K562 (cell line): ENCODE data around the gene GUCY1A2. TPM values are rescaled to one million over a fixed set of nuclear protein-coding genes. Genes with fewer than 3 reads are reported as not detected.

ENCODE experiments used
- ATAC-seq: fragments of 200-7000 bp; cut with Tn5 transposase; 3 replicates; pipeline ENCODE4 v1.9.1; 2020; ENCODE audit warnings: moderate library complexity
- BruUV-seq: library from RNA; stranded (reverse); fragments of 400-500 nt; replicated peaks from 2 replicates; lab custom pipeline; 2021; lab: Mats Ljungman, UMichigan
- CTCF ChIA-PET: fragments of 300-600 bp; formaldehyde crosslinking; extraction: SDS; loops from one replicate; lab custom pipeline; 2021; ENCODE audit warnings: low intra/inter-chr PET ratio; lab: Yijun Ruan, JAX
- POLR2A ChIA-PET: fragments of 300-600, 350-650 bp; sonication (Branson Sonifier 250); formaldehyde crosslinking; extraction: SDS; loops from one replicate; lab custom pipeline; 2021; ENCODE audit warnings: antibody characterized with exemption, inconsistent platforms; lab: Yijun Ruan, JAX
- DNase-seq, 4 experiments: peaks; one replicate each; pipeline versions ENCODE4 v3.0.0 to v3.0.0-alpha.2; 2011 to 2018; ENCODE audit warnings: low spot score in 3 of 4, mixed read lengths in 3 of 4; ENCODE audit errors: extremely low read depth in 1 of 4
- FAIRE-seq: peaks from 2 replicates; lab custom pipeline; 2011; peaks lifted over from hg19 to GRCh38; lab: Jason Lieb, UNC
- H2AFZ ChIP-seq: 2 replicates; pipeline ENCODE4 v1.6.0; 2011; ENCODE audit warnings: low read depth, low read length, control low read depth, inconsistent platforms
- H3K27ac ChIP-seq: fragments of 200-600 bp; 3 replicates; pipeline ENCODE4 v1.8.0; 2011; ENCODE audit warnings: low read depth, mild to moderate bottlenecking, control low read depth, inconsistent platforms, low read length, moderate library complexity, mixed read lengths; ENCODE audit errors: extremely low read depth
- H3K27me3 ChIP-seq, 2 experiments: fragments of 300-600 bp in 1 of 2; 2 replicates in 1 of 2; 3 replicates in 1 of 2; pipeline versions ENCODE4 v1.6.0 to v1.8.0; 2011; ENCODE audit warnings: inconsistent platforms in 2 of 2, low read length in 2 of 2, mild to moderate bottlenecking in 1 of 2, mixed read lengths in 1 of 2, moderate library complexity in 1 of 2; ENCODE audit not compliant: control insufficient read depth in 2 of 2, insufficient read depth in 2 of 2
- H3K36me3 ChIP-seq: fragments of 300-600 bp; 3 replicates; pipeline ENCODE4 v1.8.0; 2011; ENCODE audit warnings: mild to moderate bottlenecking, low read length, inconsistent platforms; ENCODE audit not compliant: control insufficient read depth, insufficient read depth
- H3K4me1 ChIP-seq, 2 experiments: fragments of 200-600 bp in 1 of 2; replicated peaks in 1 of 2; 2 replicates in 1 of 2; 3 replicates in 1 of 2; pipeline versions ENCODE4 v1.5.1 to v1.8.0; 2011; ENCODE audit warnings: inconsistent platforms in 2 of 2, low read length in 2 of 2, mild to moderate bottlenecking in 1 of 2, mixed read lengths in 1 of 2, moderate library complexity in 1 of 2; ENCODE audit not compliant: control insufficient read depth in 2 of 2, insufficient read depth in 2 of 2
- H3K4me2 ChIP-seq: 2 replicates; pipeline ENCODE4 v1.6.1; 2011; ENCODE audit warnings: low read length, control low read depth, inconsistent platforms, mixed read lengths; ENCODE audit not compliant: insufficient read depth
- H3K4me3 ChIP-seq: fragments of 200-600 bp; sonication (generic), shearing (Covaris generic); 2 replicates; pipeline ENCODE4 v1.5.1; 2016; ENCODE audit warnings: control low read depth, inconsistent platforms
- H3K79me2 ChIP-seq: fragments of 200-600 bp; 3 replicates; pipeline ENCODE4 v1.8.0; 2011; ENCODE audit warnings: low read length, inconsistent platforms; ENCODE audit not compliant: control insufficient read depth, insufficient read depth
- H3K9ac ChIP-seq, 2 experiments: 2 replicates each; pipeline versions ENCODE4 v1.6.0 to v1.6.1; 2011; ENCODE audit warnings: low read depth in 2 of 2, low read length in 2 of 2, control low read depth in 1 of 2, inconsistent platforms in 1 of 2, mild to moderate bottlenecking in 1 of 2, mixed read lengths in 1 of 2; ENCODE audit not compliant: insufficient read depth in 1 of 2
- H3K9me1 ChIP-seq: one replicate; pipeline ENCODE4 v1.6.0; 2011; ENCODE audit warnings: inconsistent platforms, mild to moderate bottlenecking, low read length, moderate library complexity; ENCODE audit not compliant: control insufficient read depth, insufficient read depth
- H3K9me3 ChIP-seq: replicated peaks from 2 replicates; pipeline ENCODE4 v1.5.1; 2011; ENCODE audit warnings: low read depth, low read length, inconsistent platforms; ENCODE audit not compliant: control insufficient read depth, insufficient read depth
- H4K20me1 ChIP-seq: replicated peaks from 2 replicates; pipeline ENCODE4 v1.6.1; 2011; ENCODE audit warnings: low read length, inconsistent platforms, mixed read lengths; ENCODE audit not compliant: control insufficient read depth, insufficient read depth
- CBFA2T3 ChIP-seq: fragments of 450-650 bp; IDR thresholded peaks from 2 replicates; pipeline ENCODE4 v1.6.1; 2017
- GTF2E2 ChIP-seq: fragments of 200-800 bp; sonication (Bioruptor generic); IDR thresholded peaks from 2 replicates; pipeline ENCODE4 v1.6.1; 2016; ENCODE audit warnings: missing genetic modification characterization, missing compliant biosample characterization
- KAT7 ChIP-seq: sonication (generic); formaldehyde crosslinking; IDR thresholded peaks from 2 replicates; pipeline ENCODE4 v1.8.0; 2022; ENCODE audit warnings: missing genetic modification reagents, mild to moderate bottlenecking, borderline replicate concordance
- SREBF2 ChIP-seq: sonication (generic); formaldehyde crosslinking; IDR thresholded peaks from 2 replicates; pipeline ENCODE4 v1.4.0; 2020; ENCODE audit warnings: mild to moderate bottlenecking, missing genetic modification reagents
- TCF3 ChIP-seq: sonication (generic); formaldehyde crosslinking; IDR thresholded peaks from 2 replicates; pipeline ENCODE4 v1.4.0; 2020; ENCODE audit warnings: mild to moderate bottlenecking, missing genetic modification reagents
- ZNF436 ChIP-seq: fragments of 250-450, 450-650 bp; sonication (Bioruptor Pico); formaldehyde crosslinking; IDR thresholded peaks from 2 replicates; pipeline ENCODE4 v1.7.0; 2020; ENCODE audit warnings: mild to moderate bottlenecking
- WGBS: fragments of 100-300 bp; shearing (Covaris generic); methylation state at CpG from one replicate; pipeline ENCODE4 v1.1.6; 2016; ENCODE audit warnings: low coverage, mixed read lengths; ENCODE audit not compliant: insufficient coverage; ENCODE audit errors: missing lambda C conversion rate; 5-methylcytosine and 5-hydroxymethylcytosine counted together
- in situ Hi-C: fragments of 300-500 bp; cut with MboI; formaldehyde crosslinking; loops from 4 replicates; pipeline ENCODE4 v1.15.0; 2018; ENCODE audit warnings: inconsistent platforms, mixed read lengths
- intact Hi-C: fragments of 100-400 bp; cut with micrococcal nuclease; formaldehyde crosslinking; loops from 2 replicates; pipeline ENCODE4 v1.14.2; 2022
- polyA plus RNA-seq, 8 experiments: library from polyadenylated mRNA; depleted of rRNA in 4 of 8; stranded (reverse) in 5 of 8; unstranded in 3 of 8; fragments of >200 nt; fragmentation: Nextera tagmentation in 2 of 8; fragmentation: Illumina TruSeq in 1 of 8; extraction: Ambion mirVana in 2 of 8; extraction: Trizol in 1 of 8; gene quantifications; 2 replicates each; pipeline versions ENCODE4 v1.2.1 to v1.2.3, GENCODE V29; 2011 to 2014; ENCODE audit warnings: inconsistent platforms in 1 of 8, missing spikeins in 1 of 8
- total RNA-seq, 7 experiments: library from RNA; depleted of rRNA in 6 of 7; stranded (reverse); fragments of >200 nt in 6 of 7; fragmentation: Illumina TruSeq in 2 of 7; extraction: Trizol in 2 of 7; gene quantifications; 2 replicates each; pipeline versions ENCODE4 v1.2.1 to v1.2.3, GENCODE V29; 2011 to 2021; ENCODE audit warnings: low replicate concordance in 1 of 7
- TF ChIP-seq, protein P1 (sequence below), 3 experiments: fragments of 200-800 bp in 1 of 3; sonication (Bioruptor generic) in 1 of 3; sonication (generic) in 1 of 3; formaldehyde crosslinking in 1 of 3; IDR thresholded peaks; 2 replicates each; pipeline versions ENCODE4 v1.6.1 to v1.8.0; 2016 to 2022; ENCODE audit warnings: mild to moderate bottlenecking in 2 of 3, missing compliant biosample characterization in 2 of 3, missing genetic modification characterization in 2 of 3, missing genetic modification reagents in 1 of 3

GUCY1A2 gene
- total and polyA plus RNA-seq, 9 of the 15 experiments (the other 6 are each of a cell fraction or from before 2014, with no cell fraction given), result under 0.01 to 0.04 TPM; not detected in 7

DNA sequence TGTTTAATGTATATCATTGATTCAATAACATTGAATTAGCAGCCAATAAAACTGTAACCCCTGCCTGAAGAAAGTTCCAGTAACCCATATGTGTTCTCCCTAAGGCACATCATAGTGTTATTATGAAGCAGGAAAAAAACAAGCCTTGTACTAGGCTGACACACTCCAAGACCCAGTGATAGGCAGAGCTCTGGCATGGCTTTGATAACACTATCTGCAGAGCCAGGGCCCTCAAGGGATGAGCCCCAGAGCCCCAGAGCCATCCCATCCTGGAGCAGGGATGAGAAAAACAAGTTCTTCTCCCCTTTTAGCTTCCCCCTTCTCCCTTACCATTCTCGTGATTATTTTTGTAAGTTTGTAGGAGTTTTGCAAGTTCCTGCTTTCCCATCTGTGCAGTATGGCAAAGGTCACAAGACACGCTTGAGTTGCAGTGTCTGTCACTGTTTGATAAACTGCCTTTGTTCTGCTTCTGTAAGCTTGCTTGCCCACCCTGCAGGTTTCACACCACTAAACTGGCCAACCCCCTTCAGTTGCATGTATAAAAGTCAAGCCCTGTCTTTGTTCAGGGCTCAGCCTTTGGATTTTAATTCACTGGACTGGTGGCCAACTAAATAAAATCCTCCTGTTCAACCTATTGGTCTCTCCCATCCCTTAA lies 22.3 kb upstream of the GUCY1A2 start:
- no peak overlapping the region for H3K4me2 ChIP-seq
- POLR2A ChIA-PET, result interaction anchor here (0.6 kb wide), 1 partner anchor 942 kb away, joined by 3 read pairs; no protein-coding TSS in a partner anchor
- CTCF ChIA-PET, result no interaction called here
- no peaks in the 10 kb centered on the region for H3K27me3 ChIP-seq
- no peaks in the 10 kb centered on the region for H3K9me1 ChIP-seq
- intact Hi-C loops, result no loop called here
- H3K36me3 ChIP-seq, result no peaks in the 10 kb centered on the region
- FAIRE-seq (no peak), DNase-seq (no peak), ATAC-seq (no peak; the same call in 2 of the 3 replicates)
- no peak overlapping the region for H3K27ac ChIP-seq
- H3K79me2 ChIP-seq, result no peaks in the 10 kb centered on the region
- in situ Hi-C loops, result no loop called here
- no peaks in the 10 kb centered on the region; the same call in 1 of the 2 replicates for H3K9me3 ChIP-seq
- 0% methylated on average over 1 of the region's 2 CpGs for WGBS
- BruUV-seq, result no TSS peak
- H3K4me1 ChIP-seq, result no peaks in the 10 kb centered on the region
- H2AFZ ChIP-seq, result no peak overlapping the region
- H3K9ac ChIP-seq, result no peak overlapping the region
- TF ChIP-seq TCF3 (CRISPR knock-in tag) (peak; percentile 50; the same call in 1 of the 2 replicates), CBFA2T3 (peak; percentile 51; the same call in 1 of the 2 replicates), GTF2E2 (tag) (no peak)
- H4K20me1 ChIP-seq, result no peaks in the 10 kb centered on the region
- H3K4me3 ChIP-seq, result no peak overlapping the region

DNA sequence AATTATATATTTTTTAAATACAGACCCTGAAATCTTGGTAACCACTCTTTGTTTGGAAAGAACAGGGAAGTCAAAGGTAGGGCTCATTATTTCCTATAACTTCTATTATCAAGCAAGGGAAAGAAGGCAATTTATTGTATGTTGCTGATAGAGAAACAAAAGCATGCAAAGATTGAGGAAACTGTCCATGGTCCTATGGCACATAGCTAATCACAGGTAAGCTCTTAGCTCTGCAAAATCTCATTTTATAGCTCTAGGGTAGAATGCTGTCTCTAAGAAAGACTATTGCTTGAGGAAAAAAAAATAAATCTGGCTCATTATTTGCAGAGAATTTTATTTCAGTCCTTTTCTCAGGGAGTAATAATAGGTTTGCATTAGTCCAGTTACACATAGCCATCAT lies 7.4 kb upstream of the GUCY1A2 start:
- H3K27ac ChIP-seq, result no peak overlapping the region
- CTCF ChIA-PET, result no interaction called here
- no peaks in the 10 kb centered on the region for H3K9me3 ChIP-seq
- no TSS peak for BruUV-seq
- no peak overlapping the region for H2AFZ ChIP-seq
- no peak overlapping the region for H3K4me2 ChIP-seq
- ATAC-seq (no peak), FAIRE-seq (no peak), DNase-seq (no peak)
- H3K79me2 ChIP-seq, result no peaks in the 10 kb centered on the region
- no peaks in the 10 kb centered on the region for H3K9me1 ChIP-seq
- no peaks in the 10 kb centered on the region for H3K27me3 ChIP-seq
- no peak overlapping the region for H3K9ac ChIP-seq
- TF ChIP-seq SREBF2 (CRISPR knock-in tag) (no peak), KAT7 (CRISPR knock-in tag) (no peak), ZNF436 (no peak)
- TF ChIP-seq, protein P1, sequence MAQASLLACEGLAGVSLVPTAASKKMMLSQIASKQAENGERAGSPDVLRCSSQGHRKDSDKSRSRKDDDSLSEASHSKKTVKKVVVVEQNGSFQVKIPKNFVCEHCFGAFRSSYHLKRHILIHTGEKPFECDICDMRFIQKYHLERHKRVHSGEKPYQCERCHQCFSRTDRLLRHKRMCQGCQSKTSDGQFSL (CRISPR knock-in tag; IDR thresholded peaks at IDR 0.05), result no peak
- TF ChIP-seq, protein P1 (tag; IDR thresholded peaks at IDR 0.05), result no peak
- H3K4me3 ChIP-seq, result no peak overlapping the region
- in situ Hi-C loops (no loop called here), intact Hi-C loops (no loop called here)
- H3K36me3 ChIP-seq, result no peaks in the 10 kb centered on the region
- no peaks in the 10 kb centered on the region for H3K4me1 ChIP-seq
- no peaks in the 10 kb centered on the region for H4K20me1 ChIP-seq
- POLR2A ChIA-PET, result no interaction called here
